Measurements from ENCODE around the gene ZNF319.
"Not testable (repeated sequence)": the region's sequence is repeated elsewhere in the genome, so short reads cannot be mapped to it uniquely, and the experiment has no call there.

Gene ZNF319

GRCh38 chr16:58021661-58022551 is 21.4 kb upstream of the ZNF319 start:
- no peak for DNase-seq (ENCODE audit: low spot score)

- peak; percentile 75 for DNase-seq (ENCODE audit: low spot score)
These were observed 20.4 kb upstream of the ZNF319 start for GRCh38 chr16:58020628-58021521.

- DNase-seq (ENCODE audit: low spot score) = no peak
These were observed 19.5 kb upstream of the ZNF319 start for GRCh38 chr16:58019866-58020538.

- DNase-seq (ENCODE audit: low spot score) = no peak
These were observed 18.3 kb upstream of the ZNF319 start for GRCh38 chr16:58018803-58019202.

GRCh38 chr16:58016840-58017446 is 16.5 kb upstream of the ZNF319 start:
- no peak for DNase-seq (ENCODE audit: low spot score)

GRCh38 chr16:58013201-58013956 is 12.9 kb upstream of the ZNF319 start:
- no peak for DNase-seq (ENCODE audit: low spot score)

GRCh38 chr16:58012481-58012880 is 12.0 kb upstream of the ZNF319 start:
- DNase-seq (ENCODE audit: low spot score) = no peak

- no peak for DNase-seq (ENCODE audit: low spot score)
These were observed 11.2 kb upstream of the ZNF319 start for GRCh38 chr16:58011652-58012051.

GRCh38 chr16:58010886-58011285 is 10.4 kb upstream of the ZNF319 start:
- no peak for DNase-seq (ENCODE audit: low spot score)

GRCh38 chr16:58009856-58010416 is 9.5 kb upstream of the ZNF319 start:
- no peak for DNase-seq (ENCODE audit: low spot score)

- not testable (repeated sequence) for DNase-seq (ENCODE audit: low spot score)
These were observed 4.3 kb upstream of the ZNF319 start for GRCh38 chr16:58004736-58005135.

- DNase-seq (ENCODE audit: low spot score) = no peak
These were observed 2.5 kb upstream of the ZNF319 start for GRCh38 chr16:58002936-58003335.

GRCh38 chr16:58002416-58002800 is 1.9 kb upstream of the ZNF319 start:
- no peak for DNase-seq (ENCODE audit: low spot score)

- DNase-seq (ENCODE audit: low spot score) = no peak
These were observed 1.4 kb upstream of the ZNF319 start for GRCh38 chr16:58001781-58002415.

- peak; percentile 94 for DNase-seq (ENCODE audit: low spot score)
These were observed 519 bp upstream of the ZNF319 start, which contains the start of gene USB1 for GRCh38 chr16:58000706-58001676. Gene USB1, plus strand, starts transcription at chr16:58001407. Its CDS starts 77 bp downstream, at chr16:58001484.

- no peak for DNase-seq (ENCODE audit: low spot score)
These were observed 1.0 kb downstream of the ZNF319 start for GRCh38 chr16:57999366-57999970.

- DNase-seq (ENCODE audit: low spot score) = no peak
These were observed 1.5 kb downstream of the ZNF319 start for GRCh38 chr16:57998992-57999365.

GRCh38 chr16:57998486-57998885 is 2.0 kb downstream of the ZNF319 start:
- DNase-seq (ENCODE audit: low spot score) = no peak
